Measurements from ENCODE around the gene CDH13. TPM values are rescaled to one million over a fixed set of nuclear protein-coding genes. Genes with fewer than 3 reads are reported as not detected.

The CDH13 gene
- total and polyA plus RNA-seq, 2 donors (not counting 3 experiments of a cell fraction or from before 2014, with no cell fraction given), result 96.6 to 124 TPM

DNA sequence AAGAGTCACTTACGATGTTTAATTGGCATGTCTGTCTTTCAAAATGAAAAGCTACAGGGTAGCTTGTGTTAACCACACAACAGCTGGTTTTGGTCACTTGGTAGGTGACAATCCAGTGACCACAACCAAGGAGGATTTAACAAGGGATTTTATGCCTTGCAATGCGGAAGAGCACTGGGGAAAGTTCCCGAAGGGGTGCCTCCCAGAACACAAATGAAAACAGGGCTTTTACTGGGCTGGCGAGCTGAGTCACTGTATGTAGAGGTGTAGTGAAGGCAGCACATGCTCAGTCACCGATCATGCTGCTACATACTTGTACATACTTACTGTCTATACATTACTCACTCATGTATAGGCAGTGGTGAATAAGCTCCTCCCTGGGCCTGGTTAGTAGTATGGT, 483.5 kb downstream of the CDH13 start:
- FAIRE-seq, result no peak
- H3K27me3 ChIP-seq (ENCODE audit: control insufficient read depth in 2 of 2, insufficient read depth in 2 of 2, low read length in 2 of 2), result no peaks in the 10 kb centered on the region
- no TSS peak for BruUV-seq (replicated peaks)
- ChIA-PET POLR2A (no interaction called here), CTCF (interaction anchor here (1.1 kb wide), 1 partner anchor 480 kb away, joined by 3 read pairs; no protein-coding TSS in a partner anchor)
- H3K4me1 ChIP-seq (ENCODE audit: control insufficient read depth, extremely low read depth, insufficient read depth, low read length), result no peaks in the 10 kb centered on the region
- H3K27ac ChIP-seq (ENCODE audit: insufficient read depth, low read depth, low read length), result no peak overlapping the region
- intact Hi-C loops (cut with micrococcal nuclease) (loop anchor here (5.0 kb wide), 1 partner anchor 77 kb away; no protein-coding TSS in a partner anchor), dilution Hi-C loops (cut with MboI; ENCODE audit: extremely low pct_ligation_motif_present, low sequenced_read_pairs) (no loop called here)
- H3K4me3 ChIP-seq (replicated peaks in 1 of 3; ENCODE audit: insufficient read depth in 1 of 3, low read depth in 1 of 3, low read length in 3 of 3), result no peak overlapping the region
- H3K36me3 ChIP-seq (ENCODE audit: control insufficient read depth in 2 of 2, extremely low read depth in 1 of 2, insufficient read depth in 2 of 2, low read length in 2 of 2), result no peaks in the 10 kb centered on the region
- H4K20me1 ChIP-seq (replicated peaks; ENCODE audit: control insufficient read depth, extremely low read depth, insufficient read depth, low read length), result no peaks in the 10 kb centered on the region
- no peak overlapping the region for H2AFZ ChIP-seq (ENCODE audit: low read depth, low read length)
- DNase-seq (ENCODE audit: low read depth, low spot score), result no peak
- H3K4me2 ChIP-seq (ENCODE audit: insufficient read depth, low read length), result no peak overlapping the region
- H3K9me3 ChIP-seq (replicated peaks; ENCODE audit: control insufficient read depth, insufficient read depth, low read length), result no peaks in the 10 kb centered on the region
- TF ChIP-seq POLR2AphosphoS5 (IDR thresholded peaks at IDR 0.05; ENCODE audit: insufficient read depth, low read depth, low read length), result no peak
- no peak for TF ChIP-seq GATA2 (IDR thresholded peaks at IDR 0.05; ENCODE audit: insufficient read depth, insufficient read length, low read depth, low read length)
- no peak for TF ChIP-seq POLR2A (IDR thresholded peaks at IDR 0.05; ENCODE audit: low read depth, low read length)
- TF ChIP-seq, protein P1, sequence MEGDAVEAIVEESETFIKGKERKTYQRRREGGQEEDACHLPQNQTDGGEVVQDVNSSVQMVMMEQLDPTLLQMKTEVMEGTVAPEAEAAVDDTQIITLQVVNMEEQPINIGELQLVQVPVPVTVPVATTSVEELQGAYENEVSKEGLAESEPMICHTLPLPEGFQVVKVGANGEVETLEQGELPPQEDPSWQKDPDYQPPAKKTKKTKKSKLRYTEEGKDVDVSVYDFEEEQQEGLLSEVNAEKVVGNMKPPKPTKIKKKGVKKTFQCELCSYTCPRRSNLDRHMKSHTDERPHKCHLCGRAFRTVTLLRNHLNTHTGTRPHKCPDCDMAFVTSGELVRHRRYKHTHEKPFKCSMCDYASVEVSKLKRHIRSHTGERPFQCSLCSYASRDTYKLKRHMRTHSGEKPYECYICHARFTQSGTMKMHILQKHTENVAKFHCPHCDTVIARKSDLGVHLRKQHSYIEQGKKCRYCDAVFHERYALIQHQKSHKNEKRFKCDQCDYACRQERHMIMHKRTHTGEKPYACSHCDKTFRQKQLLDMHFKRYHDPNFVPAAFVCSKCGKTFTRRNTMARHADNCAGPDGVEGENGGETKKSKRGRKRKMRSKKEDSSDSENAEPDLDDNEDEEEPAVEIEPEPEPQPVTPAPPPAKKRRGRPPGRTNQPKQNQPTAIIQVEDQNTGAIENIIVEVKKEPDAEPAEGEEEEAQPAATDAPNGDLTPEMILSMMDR (IDR thresholded peaks at IDR 0.05; ENCODE audit: extremely low read depth in 1 of 2, insufficient read depth in 1 of 2, low read depth in 1 of 2, low read length in 2 of 2), result no peak
- no peak for TF ChIP-seq FOS (IDR thresholded peaks at IDR 0.05; ENCODE audit: borderline replicate concordance, insufficient read depth, low read length)
- TF ChIP-seq, protein P2, sequence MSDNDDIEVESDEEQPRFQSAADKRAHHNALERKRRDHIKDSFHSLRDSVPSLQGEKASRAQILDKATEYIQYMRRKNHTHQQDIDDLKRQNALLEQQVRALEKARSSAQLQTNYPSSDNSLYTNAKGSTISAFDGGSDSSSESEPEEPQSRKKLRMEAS (IDR thresholded peaks at IDR 0.05; ENCODE audit: insufficient read depth, insufficient read length), result no peak
- TF ChIP-seq JUN (IDR thresholded peaks at IDR 0.05; ENCODE audit: borderline replicate concordance, insufficient read depth, insufficient read length, low read depth), result no peak
- TF ChIP-seq MYC (IDR thresholded peaks at IDR 0.05; ENCODE audit: low read depth, low read length), result no peak
- no peak for TF ChIP-seq EZH2 (IDR thresholded peaks at IDR 0.05; ENCODE audit: borderline replicate concordance, low read depth, low read length, severe bottlenecking)
- H3K9me1 ChIP-seq (replicated peaks; ENCODE audit: control insufficient read depth, extremely low read depth, insufficient read depth, low read length), result no peaks in the 10 kb centered on the region
- no peaks in the 10 kb centered on the region for H3K79me2 ChIP-seq (ENCODE audit: control insufficient read depth, insufficient read depth, low read length)
- no peak overlapping the region for H3K9ac ChIP-seq (replicated peaks; ENCODE audit: extremely low read depth, insufficient read depth, low read length)

All from endothelial cell of umbilical vein (primary cell).